GM15510 (cell line): Measurements from ENCODE around the gene TFCP2L1.

Experiments
- POLR2A ChIP-seq: IDR thresholded peaks from 3 replicates; pipeline ENCODE4 v1.6.1; 2011; ENCODE audit warnings: borderline replicate concordance; ENCODE audit not compliant: insufficient read length; ENCODE audit errors: extremely low read depth

TFCP2L1 gene

GRCh38 chr2:121171625-121172119, 113.3 kb downstream of the TFCP2L1 start:
- no peak for TF ChIP-seq POLR2A

GRCh38 chr2:121170577-121170976, 114.4 kb downstream of the TFCP2L1 start:
- no peak for TF ChIP-seq POLR2A

GRCh38 chr2:121167411-121167810, 117.6 kb downstream of the TFCP2L1 start:
- TF ChIP-seq POLR2A = no peak
